ENCODE measurements around the gene PELI3.

- no peak for TF ChIP-seq CTCF (conservative IDR thresholded peaks at IDR 0.05 in 1 of 2, IDR thresholded peaks at IDR 0.05 in 1 of 2; ENCODE audit: extremely low read depth in 1 of 2, insufficient read depth in 1 of 2, low read depth in 1 of 2, low read length in 2 of 2)
- no peak for TF ChIP-seq EZH2 (IDR thresholded peaks at IDR 0.05; ENCODE audit: borderline replicate concordance, low read length)
Measured at GRCh38 chr11:66443602-66444001, 23.1 kb upstream of the PELI3 start.
